ENCODE results near the gene RICTOR.

RICTOR gene

GRCh38 chr5:38923661-38924451 is 150.3 kb downstream of the RICTOR start:
- TF ChIP-seq CTCF (conservative IDR thresholded peaks at IDR 0.05; ENCODE audit: low read depth, low read length): no peak
- no peak for DNase-seq (ENCODE audit: low read depth)
- no peak overlapping the region for H3K4me3 ChIP-seq (ENCODE audit: low read length)

GRCh38 chr5:38922199-38922598 is 152.0 kb downstream of the RICTOR start:
- no peak for DNase-seq (ENCODE audit: low read depth)
- TF ChIP-seq CTCF (conservative IDR thresholded peaks at IDR 0.05; ENCODE audit: low read depth, low read length): peak; percentile 95
- no peak overlapping the region for H3K4me3 ChIP-seq (ENCODE audit: low read length)

GRCh38 chr5:38921174-38921573 is 153.0 kb downstream of the RICTOR start:
- no peak for DNase-seq (ENCODE audit: low read depth)
- H3K4me3 ChIP-seq (ENCODE audit: low read length): no peak overlapping the region
- TF ChIP-seq CTCF (conservative IDR thresholded peaks at IDR 0.05; ENCODE audit: low read depth, low read length): no peak

GRCh38 chr5:38916802-38917201 is 157.4 kb downstream of the RICTOR start:
- H3K4me3 ChIP-seq (ENCODE audit: low read length): no peak overlapping the region
- no peak for DNase-seq (ENCODE audit: low read depth)
- TF ChIP-seq CTCF (conservative IDR thresholded peaks at IDR 0.05; ENCODE audit: low read depth, low read length): no peak

- DNase-seq (ENCODE audit: low read depth): no peak
- no peak overlapping the region for H3K4me3 ChIP-seq (ENCODE audit: low read length)
- no peak for TF ChIP-seq CTCF (conservative IDR thresholded peaks at IDR 0.05; ENCODE audit: low read depth, low read length)
Measured at GRCh38 chr5:38913714-38914113, 160.5 kb downstream of the RICTOR start.

- TF ChIP-seq CTCF (conservative IDR thresholded peaks at IDR 0.05; ENCODE audit: low read depth, low read length): no peak
- H3K4me3 ChIP-seq (ENCODE audit: low read length): no peak overlapping the region
- no peak for DNase-seq (ENCODE audit: low read depth)
Measured at GRCh38 chr5:38911933-38912332, 162.3 kb downstream of the RICTOR start.

GRCh38 chr5:38906503-38906902 is 167.7 kb downstream of the RICTOR start:
- no peak for DNase-seq (ENCODE audit: low read depth)
- no peak for TF ChIP-seq CTCF (conservative IDR thresholded peaks at IDR 0.05; ENCODE audit: low read depth, low read length)

More at GRCh38 chr5:38906503-38906902, 167.7 kb downstream of the RICTOR start:
- no peak overlapping the region for H3K4me3 ChIP-seq (ENCODE audit: low read length)
